Transverse colon (tissue), 3 donors: Measurements from ENCODE around the gene PIAS3.

Experiments used
- CTCF ChIP-seq, 5 experiments: fragments of 200-600 bp in 3 of 5; fragments of 450-650 bp in 2 of 5; sonication (generic) in 3 of 5; IDR thresholded peaks; 1 replicate in 2 of 5; 2 replicates in 3 of 5; pipeline ENCODE4 v1.5.1; 2016 to 2017; ENCODE audit warnings: antibody characterized with exemption in 5 of 5, inconsistent platforms in 3 of 5, mild to moderate bottlenecking in 2 of 5, moderate library complexity in 1 of 5
- EP300 ChIP-seq: sonication (generic); formaldehyde crosslinking; IDR thresholded peaks from one replicate; pipeline ENCODE4 v1.6.1; 2017; ENCODE audit warnings: antibody characterized with exemption, low read depth
- POLR2A ChIP-seq: fragments of 450-650 bp; IDR thresholded peaks from one replicate; pipeline ENCODE4 v1.6.1; 2016; ENCODE audit warnings: antibody characterized with exemption, mild to moderate bottlenecking, moderate library complexity

GRCh38 chr1:145858901-145859490 lies at the start of gene PIAS3:
- no peak for TF ChIP-seq CTCF (IDR thresholded peaks at IDR 0.05)
- TF ChIP-seq POLR2A = peak; percentile 81
- TF ChIP-seq EP300 = no peak
